Lower lobe of right lung (tissue), 2 donors: ENCODE data around the gene B4GALT5. TPM values are rescaled to one million over a fixed set of nuclear protein-coding genes. Genes with fewer than 3 reads are reported as not detected.

Experiments
- ATAC-seq, 2 donors: fragments of 200-7000 bp; cut with Tn5 transposase; one replicate each; pipeline ENCODE4 v1.9.1; 2020 to 2022; ENCODE audit warnings: mild to moderate bottlenecking in 2 of 2, moderate library complexity in 2 of 2
- DNase-seq: peaks from one replicate; pipeline ENCODE4 v3.0.0-alpha.2; 2020
- H3K27ac ChIP-seq: fragments of 200-600 bp; one replicate; pipeline ENCODE4 v1.8.0; 2022
- H3K27me3 ChIP-seq: fragments of 200-600 bp; one replicate; pipeline ENCODE4 v1.8.0; 2022; ENCODE audit warnings: low read depth
- H3K36me3 ChIP-seq: fragments of 200-600 bp; one replicate; pipeline ENCODE4 v1.8.0; 2022; ENCODE audit warnings: mild to moderate bottlenecking
- H3K4me1 ChIP-seq: fragments of 200-600 bp; one replicate; pipeline ENCODE4 v1.8.0; 2022
- H3K4me3 ChIP-seq: fragments of 200-600 bp; one replicate; pipeline ENCODE4 v1.8.0; 2022; ENCODE audit warnings: mild to moderate bottlenecking
- H3K9me3 ChIP-seq: fragments of 200-600 bp; one replicate; pipeline ENCODE4 v1.8.0; 2022
- intact Hi-C: fragments of 100-400 bp; cut with DNase I; formaldehyde crosslinking; loops from one replicate; pipeline ENCODE4 v1.11.0; 2022
- total RNA-seq: library from RNA; stranded (reverse); fragmentation: NEBNext Ultra II Directional; extraction: Animal tissue kit (Norgen Biotek cat#: 25700); gene quantifications from one replicate; pipeline ENCODE4 v1.2.1, GENCODE V29; 2021
- TF ChIP-seq, protein P1 (sequence below): fragments of 200-600 bp; IDR thresholded peaks from one replicate; pipeline ENCODE4 v1.8.0; 2022; ENCODE audit warnings: antibody characterized with exemption, mild to moderate bottlenecking
- donor health status: DM: no; HTN: yes; CAD: no; lungs with severe emphysema.

The B4GALT5 gene
- total RNA-seq, 1 donor from 2014 or later, result 39.5 TPM

DNA sequence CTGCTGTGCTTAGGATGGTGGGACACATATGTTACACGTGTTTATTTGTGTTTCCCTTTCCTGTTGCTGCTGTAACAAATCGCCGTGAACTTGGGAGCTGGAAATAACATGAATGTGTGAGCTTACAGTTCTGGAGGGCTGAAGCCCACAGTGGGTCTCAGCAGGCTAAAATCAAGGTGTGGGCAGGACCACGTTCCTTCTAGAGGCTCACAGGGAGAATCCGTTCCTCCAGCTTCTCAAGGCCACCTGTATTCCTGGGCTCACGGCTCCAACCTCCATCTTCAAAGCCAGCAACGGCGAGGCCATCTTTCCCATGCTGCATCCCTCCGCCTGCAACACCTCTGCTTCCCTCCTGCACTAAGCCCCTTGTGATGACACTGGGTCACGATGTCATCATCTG lies 118.3 kb downstream of the B4GALT5 start:
- H3K27me3 ChIP-seq, result no peaks in the 10 kb centered on the region
- no peak for DNase-seq
- peaks cover 39% of the 10 kb centered on the region for H3K4me1 ChIP-seq
- TF ChIP-seq, protein P1, sequence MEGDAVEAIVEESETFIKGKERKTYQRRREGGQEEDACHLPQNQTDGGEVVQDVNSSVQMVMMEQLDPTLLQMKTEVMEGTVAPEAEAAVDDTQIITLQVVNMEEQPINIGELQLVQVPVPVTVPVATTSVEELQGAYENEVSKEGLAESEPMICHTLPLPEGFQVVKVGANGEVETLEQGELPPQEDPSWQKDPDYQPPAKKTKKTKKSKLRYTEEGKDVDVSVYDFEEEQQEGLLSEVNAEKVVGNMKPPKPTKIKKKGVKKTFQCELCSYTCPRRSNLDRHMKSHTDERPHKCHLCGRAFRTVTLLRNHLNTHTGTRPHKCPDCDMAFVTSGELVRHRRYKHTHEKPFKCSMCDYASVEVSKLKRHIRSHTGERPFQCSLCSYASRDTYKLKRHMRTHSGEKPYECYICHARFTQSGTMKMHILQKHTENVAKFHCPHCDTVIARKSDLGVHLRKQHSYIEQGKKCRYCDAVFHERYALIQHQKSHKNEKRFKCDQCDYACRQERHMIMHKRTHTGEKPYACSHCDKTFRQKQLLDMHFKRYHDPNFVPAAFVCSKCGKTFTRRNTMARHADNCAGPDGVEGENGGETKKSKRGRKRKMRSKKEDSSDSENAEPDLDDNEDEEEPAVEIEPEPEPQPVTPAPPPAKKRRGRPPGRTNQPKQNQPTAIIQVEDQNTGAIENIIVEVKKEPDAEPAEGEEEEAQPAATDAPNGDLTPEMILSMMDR, result no peak
- no peak overlapping the region for H3K4me3 ChIP-seq
- ATAC-seq, result no peak
- no peaks in the 10 kb centered on the region for H3K9me3 ChIP-seq
- no peaks in the 10 kb centered on the region for H3K36me3 ChIP-seq
- intact Hi-C loops, result no loop called here
- peak overlapping the region; percentile 64 for H3K27ac ChIP-seq

DNA sequence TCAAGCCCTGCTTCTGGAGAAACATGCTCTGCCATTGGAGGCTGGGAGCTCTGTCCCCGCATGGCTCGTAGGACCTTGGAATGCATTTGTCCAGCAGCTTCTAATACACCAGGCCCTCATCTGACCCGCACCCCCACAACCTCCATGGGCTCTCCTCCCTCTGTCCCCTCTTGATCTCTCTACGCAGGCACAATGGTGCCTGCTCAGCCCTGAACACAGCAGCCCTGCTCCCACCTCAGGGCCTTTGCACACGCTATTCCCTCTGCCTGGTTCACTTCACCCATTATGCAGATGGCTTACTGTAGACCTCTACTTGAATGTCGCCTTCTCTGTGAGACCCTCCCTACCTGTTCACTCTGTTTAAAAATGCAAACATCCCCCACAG lies 118.8 kb downstream of the B4GALT5 start:
- no peaks in the 10 kb centered on the region for H3K27me3 ChIP-seq
- no peaks in the 10 kb centered on the region for H3K36me3 ChIP-seq
- H3K9me3 ChIP-seq, result no peaks in the 10 kb centered on the region
- intact Hi-C loops, result no loop called here
- no peak overlapping the region for H3K4me3 ChIP-seq
- H3K4me1 ChIP-seq, result peaks cover 39% of the 10 kb centered on the region
- TF ChIP-seq, protein P1, result no peak
- ATAC-seq (no peak), DNase-seq (no peak)
- peak overlapping the region; percentile 64 for H3K27ac ChIP-seq

DNA sequence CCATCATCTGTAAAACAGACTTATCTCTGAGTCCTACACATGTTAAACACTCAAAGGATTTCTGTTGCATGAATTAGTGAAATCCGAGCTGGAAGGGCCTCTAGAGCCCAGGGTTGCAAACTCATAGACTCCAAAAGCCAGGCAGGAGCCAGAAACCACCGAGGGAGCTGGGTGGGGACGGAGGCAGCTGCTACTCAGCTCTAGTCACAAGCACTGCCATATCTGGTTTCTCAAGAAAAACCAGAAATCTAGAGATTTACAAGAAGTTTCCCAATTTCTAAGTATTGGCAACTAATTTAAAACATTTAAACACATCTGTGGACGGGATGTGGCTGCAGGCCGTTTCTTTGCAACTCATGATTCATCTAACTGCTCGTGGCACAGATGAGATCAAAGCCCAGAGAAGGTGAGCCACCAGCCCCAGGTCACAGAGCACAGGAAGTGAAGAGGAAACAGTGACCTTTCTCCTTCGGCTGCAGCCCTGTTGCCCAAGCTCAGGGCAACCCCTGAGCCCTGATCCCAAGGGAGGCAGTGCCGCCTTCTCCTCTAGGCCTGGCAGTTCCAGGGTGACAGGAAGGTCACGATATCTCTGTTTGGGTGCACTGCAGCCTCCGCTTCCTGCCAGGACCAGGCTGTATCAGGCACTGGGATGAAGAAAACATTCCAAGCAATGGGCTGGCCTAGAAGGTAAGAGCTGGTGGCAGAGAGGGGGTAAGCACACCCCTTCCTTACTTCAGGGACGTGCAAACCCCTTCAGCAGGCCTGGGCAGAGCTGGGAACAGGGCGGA lies 119.3 kb downstream of the B4GALT5 start:
- DNase-seq (no peak), ATAC-seq (peak; percentile 33 to 49)
- Histone ChIP-seq H3K4me3 (no peak overlapping the region), H3K27ac (peak overlapping the region; percentile 64), H3K27me3 (no peaks in the 10 kb centered on the region), H3K9me3 (no peaks in the 10 kb centered on the region), H3K36me3 (no peaks in the 10 kb centered on the region), H3K4me1 (peaks cover 39% of the 10 kb centered on the region)
- intact Hi-C loops, result no loop called here
- TF ChIP-seq, protein P1, result no peak

DNA sequence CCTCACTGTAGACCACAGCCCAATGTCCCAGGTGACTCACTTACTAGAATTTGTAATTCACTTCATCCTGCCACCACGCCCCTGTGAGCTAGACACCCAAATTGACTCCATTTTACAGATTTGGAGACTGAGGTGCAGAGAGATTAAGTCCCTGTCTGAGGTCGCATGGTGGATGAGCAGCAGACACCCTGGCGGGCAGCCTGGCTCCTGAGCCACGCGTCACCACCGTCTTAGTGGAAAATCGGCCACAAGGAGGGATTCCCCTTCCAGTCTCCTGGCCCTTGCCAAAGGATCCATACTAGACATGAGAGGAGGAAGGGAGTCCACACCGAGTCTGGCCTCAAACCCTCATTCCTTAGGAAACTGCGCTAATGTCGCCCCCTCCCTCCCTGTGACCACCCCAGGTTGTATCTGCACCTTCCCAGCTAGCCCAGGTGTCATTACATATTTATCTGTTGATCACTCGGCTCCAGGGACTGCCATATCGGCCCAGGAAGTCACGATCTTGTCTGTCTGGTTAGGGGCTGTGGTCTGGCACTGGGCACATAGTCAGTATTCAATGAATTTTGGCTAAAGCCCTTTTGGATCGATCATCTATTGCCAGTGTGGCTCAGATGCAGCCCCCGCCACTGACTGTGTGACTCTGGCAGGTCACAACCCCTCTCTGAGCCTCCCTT lies 120.1 kb downstream of the B4GALT5 start:
- Histone ChIP-seq H3K36me3 (no peaks in the 10 kb centered on the region), H3K27ac (peak overlapping the region; percentile 50), H3K4me3 (no peak overlapping the region), H3K27me3 (no peaks in the 10 kb centered on the region), H3K9me3 (no peaks in the 10 kb centered on the region), H3K4me1 (peaks cover 39% of the 10 kb centered on the region)
- TF ChIP-seq, protein P1, result no peak
- intact Hi-C loops, result no loop called here
- ATAC-seq (no peak), DNase-seq (no peak)

DNA sequence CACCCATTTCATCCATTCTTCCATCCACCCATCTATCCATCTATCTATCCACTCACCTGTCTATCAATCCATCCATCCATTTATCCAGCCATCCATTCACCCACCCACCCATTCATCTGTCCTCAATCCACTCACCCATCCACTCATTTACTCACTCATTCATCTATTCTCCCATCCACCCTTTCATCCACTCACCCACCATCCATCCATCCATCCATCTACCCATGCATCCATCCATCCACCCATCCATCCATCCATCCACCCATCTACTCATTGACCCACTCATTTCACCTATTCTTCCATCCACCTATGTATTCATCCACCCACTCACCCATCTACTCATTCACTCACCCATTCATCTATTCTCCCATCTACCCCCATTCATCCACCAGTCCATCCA lies 121.6 kb downstream of the B4GALT5 start:
- H3K27me3 ChIP-seq, result no peaks in the 10 kb centered on the region
- H3K36me3 ChIP-seq, result no peaks in the 10 kb centered on the region
- no peak for DNase-seq
- H3K4me1 ChIP-seq, result peaks cover 50% of the 10 kb centered on the region
- ATAC-seq, result no peak
- TF ChIP-seq, protein P1, result no peak
- intact Hi-C loops, result no loop called here
- H3K4me3 ChIP-seq, result no peak overlapping the region
- no peaks in the 10 kb centered on the region for H3K9me3 ChIP-seq
- H3K27ac ChIP-seq, result no peak overlapping the region
